SU-DHL-6 (cell line): ENCODE data around the gene CLK4.

Source experiments
- H2AFZ ChIP-seq: fragments of 200-600 bp; sonication (generic); 2 replicates; pipeline ENCODE4 v1.6.1; 2014; ENCODE audit warnings: low read depth, mild to moderate bottlenecking, moderate library complexity, mixed read lengths, antibody characterized with exemption, low read length; ENCODE audit not compliant: severe bottlenecking
- H3F3A ChIP-seq: fragments of 200-600 bp; shearing (Covaris generic); 2 replicates; pipeline ENCODE4 v1.6.0; 2016; ENCODE audit warnings: antibody characterized with exemption, mild to moderate bottlenecking; ENCODE audit not compliant: insufficient read depth
- H3K27ac ChIP-seq: fragments of 200-600 bp; sonication (generic); 2 replicates; pipeline ENCODE4 v1.5.1; 2016; ENCODE audit warnings: low read depth, mild to moderate bottlenecking, low read length, moderate library complexity, mixed read lengths
- H3K27me3 ChIP-seq: fragments of 200-600 bp; sonication (generic), shearing (Covaris generic); 2 replicates; pipeline ENCODE4 v1.6.0; 2014; ENCODE audit warnings: mild to moderate bottlenecking, low read length
- H3K36me3 ChIP-seq: fragments of 200-600 bp; sonication (generic); 2 replicates; pipeline ENCODE4 v1.6.1; 2014; ENCODE audit warnings: mild to moderate bottlenecking, low read length, mixed read lengths
- H3K4me2 ChIP-seq: fragments of 300-600, 200-600 bp; shearing (Covaris generic), sonication (generic); 2 replicates; pipeline ENCODE4 v1.6.0; 2014; ENCODE audit warnings: low read length, low read depth, mild to moderate bottlenecking; ENCODE audit not compliant: poor library complexity, severe bottlenecking
- H3K4me3 ChIP-seq: fragments of 200-600 bp; sonication (generic); 2 replicates; pipeline ENCODE4 v1.5.1; 2014; ENCODE audit warnings: antibody characterized with exemption, low read length, mild to moderate bottlenecking, mixed read lengths; ENCODE audit not compliant: insufficient read depth, poor library complexity, severe bottlenecking
- H3K79me2 ChIP-seq: fragments of 200-600 bp; sonication (generic); 2 replicates; pipeline ENCODE4 v1.6.1; 2014; ENCODE audit warnings: mild to moderate bottlenecking, low read length, moderate library complexity; ENCODE audit not compliant: insufficient read depth
- H3K9ac ChIP-seq: fragments of 200-600 bp; sonication (generic); 2 replicates; pipeline ENCODE4 v1.7.0; 2014; ENCODE audit warnings: mild to moderate bottlenecking, low read length
- H3K9me2 ChIP-seq: fragments of 200-600 bp; sonication (generic); replicated peaks from 2 replicates; pipeline ENCODE4 v1.6.1; 2014; ENCODE audit warnings: low read length; ENCODE audit not compliant: insufficient read depth
- H3K9me3 ChIP-seq: fragments of 200-600 bp; sonication (generic); 2 replicates; pipeline ENCODE4 v1.6.1; 2014; ENCODE audit warnings: low read length, mixed read lengths; ENCODE audit not compliant: insufficient read depth
- H4K20me1 ChIP-seq: fragments of 200-600 bp; sonication (generic); 2 replicates; pipeline ENCODE4 v1.6.1; 2014; ENCODE audit warnings: low read depth, mild to moderate bottlenecking, antibody characterized with exemption, low read length, moderate library complexity, mixed read lengths
- EZH2phosphoT487 ChIP-seq: fragments of 200-600 bp; sonication (generic), shearing (Covaris generic); conservative IDR thresholded peaks from 2 replicates; pipeline ENCODE4 v1.6.1; 2018; ENCODE audit warnings: mild to moderate bottlenecking, antibody characterized with exemption, low read length, moderate library complexity, mixed read lengths
- TF ChIP-seq, protein P1 (sequence below): fragments of 200-600 bp; sonication (generic); IDR thresholded peaks from one replicate; pipeline ENCODE4 v1.5.1; 2017; ENCODE audit warnings: antibody characterized with exemption, mild to moderate bottlenecking, low read length, moderate library complexity; ENCODE audit not compliant: insufficient read depth, poor library complexity, severe bottlenecking

CLK4 gene

DNA sequence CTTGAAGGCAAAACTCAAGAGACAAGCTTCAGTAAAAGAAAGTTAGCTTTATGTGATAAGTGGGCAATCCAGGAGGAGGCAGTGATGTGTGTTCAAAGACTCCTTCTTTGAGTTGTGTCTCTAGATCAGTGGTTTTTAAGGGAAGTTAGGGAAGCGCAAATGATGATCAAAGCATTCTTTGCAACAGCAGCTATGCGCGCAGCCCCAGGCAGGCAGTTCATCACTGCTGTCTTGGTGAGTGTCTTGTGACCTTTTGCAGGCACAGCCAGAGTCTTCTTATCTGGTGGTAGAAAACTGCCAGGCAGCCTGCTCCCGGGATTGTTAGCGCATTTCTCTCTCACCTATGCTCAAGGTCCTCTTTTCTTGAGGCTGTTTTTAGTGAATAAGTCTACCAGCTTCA lies 40.3 kb upstream of the CLK4 start:
- H2AFZ ChIP-seq, result no peak overlapping the region

DNA sequence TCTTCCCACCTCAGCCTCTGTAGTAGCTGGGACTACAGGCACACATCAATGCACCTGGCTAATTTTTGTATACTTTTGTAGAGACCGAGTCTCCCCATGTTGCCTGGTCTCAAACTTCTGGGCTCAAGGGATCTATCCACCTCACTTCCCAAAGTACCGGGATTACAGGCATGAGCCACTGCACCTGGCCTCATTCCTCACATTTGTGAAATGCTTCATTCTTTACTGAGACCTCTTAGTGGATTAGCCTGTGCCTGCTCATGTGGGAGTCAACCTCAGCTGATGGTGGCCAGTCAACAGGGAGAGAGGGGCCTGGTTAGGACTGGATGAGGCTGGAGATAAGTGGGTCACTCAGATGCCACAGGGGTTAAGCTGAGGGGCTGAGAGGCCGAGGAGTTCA lies 37.3 kb upstream of the CLK4 start:
- no peaks in the 10 kb centered on the region for H3K79me2 ChIP-seq
- TF ChIP-seq, protein P1, sequence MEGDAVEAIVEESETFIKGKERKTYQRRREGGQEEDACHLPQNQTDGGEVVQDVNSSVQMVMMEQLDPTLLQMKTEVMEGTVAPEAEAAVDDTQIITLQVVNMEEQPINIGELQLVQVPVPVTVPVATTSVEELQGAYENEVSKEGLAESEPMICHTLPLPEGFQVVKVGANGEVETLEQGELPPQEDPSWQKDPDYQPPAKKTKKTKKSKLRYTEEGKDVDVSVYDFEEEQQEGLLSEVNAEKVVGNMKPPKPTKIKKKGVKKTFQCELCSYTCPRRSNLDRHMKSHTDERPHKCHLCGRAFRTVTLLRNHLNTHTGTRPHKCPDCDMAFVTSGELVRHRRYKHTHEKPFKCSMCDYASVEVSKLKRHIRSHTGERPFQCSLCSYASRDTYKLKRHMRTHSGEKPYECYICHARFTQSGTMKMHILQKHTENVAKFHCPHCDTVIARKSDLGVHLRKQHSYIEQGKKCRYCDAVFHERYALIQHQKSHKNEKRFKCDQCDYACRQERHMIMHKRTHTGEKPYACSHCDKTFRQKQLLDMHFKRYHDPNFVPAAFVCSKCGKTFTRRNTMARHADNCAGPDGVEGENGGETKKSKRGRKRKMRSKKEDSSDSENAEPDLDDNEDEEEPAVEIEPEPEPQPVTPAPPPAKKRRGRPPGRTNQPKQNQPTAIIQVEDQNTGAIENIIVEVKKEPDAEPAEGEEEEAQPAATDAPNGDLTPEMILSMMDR, result no peak
- TF ChIP-seq EZH2phosphoT487, result no peak
- no peaks in the 10 kb centered on the region for H3K36me3 ChIP-seq
- H3K9ac ChIP-seq, result no peak overlapping the region
- no peak overlapping the region for H3K27ac ChIP-seq
- no peaks in the 10 kb centered on the region for H3K27me3 ChIP-seq
- no peak overlapping the region for H3K4me3 ChIP-seq
- no peaks in the 10 kb centered on the region for H3F3A ChIP-seq
- no peaks in the 10 kb centered on the region for H3K9me3 ChIP-seq
- H3K4me2 ChIP-seq, result no peak overlapping the region
- H2AFZ ChIP-seq, result no peak overlapping the region
- H3K9me2 ChIP-seq, result no peaks in the 10 kb centered on the region
- H4K20me1 ChIP-seq, result no peaks in the 10 kb centered on the region

More for the DNA sequence above, 40.3 kb upstream of the CLK4 start:
- H3K9me3 ChIP-seq, result no peaks in the 10 kb centered on the region
- no peaks in the 10 kb centered on the region for H3K36me3 ChIP-seq
- no peak overlapping the region for H3K4me3 ChIP-seq
- H3K9me2 ChIP-seq, result no peaks in the 10 kb centered on the region
- no peaks in the 10 kb centered on the region for H4K20me1 ChIP-seq
- H3F3A ChIP-seq, result no peaks in the 10 kb centered on the region
- no peak overlapping the region for H3K27ac ChIP-seq
- H3K27me3 ChIP-seq, result no peaks in the 10 kb centered on the region
- H3K9ac ChIP-seq, result no peak overlapping the region
- no peaks in the 10 kb centered on the region for H3K79me2 ChIP-seq
- no peak for TF ChIP-seq EZH2phosphoT487
- TF ChIP-seq, protein P1, result no peak
- no peak overlapping the region for H3K4me2 ChIP-seq

DNA sequence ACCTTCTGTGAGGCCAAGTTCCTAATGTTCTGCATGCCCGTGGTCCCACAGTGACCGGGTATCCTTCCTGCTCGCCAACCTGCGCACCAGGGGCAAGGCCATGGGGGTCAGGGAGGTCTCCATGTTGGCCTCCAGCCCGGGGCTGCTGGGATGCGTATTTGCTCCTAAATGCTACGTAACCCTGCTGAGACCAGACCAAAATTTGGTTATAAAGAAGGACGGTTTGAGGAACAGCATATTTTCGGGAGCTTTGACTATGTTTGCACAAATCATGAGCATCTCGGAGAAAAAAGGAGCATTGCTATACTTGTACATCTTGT lies 35.7 kb upstream of the CLK4 start:
- H3K4me3 ChIP-seq, result no peak overlapping the region
- no peaks in the 10 kb centered on the region for H4K20me1 ChIP-seq
- TF ChIP-seq, protein P1, result no peak
- TF ChIP-seq EZH2phosphoT487, result no peak
- no peak overlapping the region for H3K9ac ChIP-seq
- H3K9me3 ChIP-seq, result no peaks in the 10 kb centered on the region
- no peak overlapping the region for H3K4me2 ChIP-seq
- no peaks in the 10 kb centered on the region for H3K27me3 ChIP-seq
- H2AFZ ChIP-seq, result no peak overlapping the region
- no peaks in the 10 kb centered on the region for H3K36me3 ChIP-seq
- no peaks in the 10 kb centered on the region for H3K9me2 ChIP-seq
- no peak overlapping the region for H3K27ac ChIP-seq
- no peaks in the 10 kb centered on the region for H3F3A ChIP-seq
- no peaks in the 10 kb centered on the region for H3K79me2 ChIP-seq

DNA sequence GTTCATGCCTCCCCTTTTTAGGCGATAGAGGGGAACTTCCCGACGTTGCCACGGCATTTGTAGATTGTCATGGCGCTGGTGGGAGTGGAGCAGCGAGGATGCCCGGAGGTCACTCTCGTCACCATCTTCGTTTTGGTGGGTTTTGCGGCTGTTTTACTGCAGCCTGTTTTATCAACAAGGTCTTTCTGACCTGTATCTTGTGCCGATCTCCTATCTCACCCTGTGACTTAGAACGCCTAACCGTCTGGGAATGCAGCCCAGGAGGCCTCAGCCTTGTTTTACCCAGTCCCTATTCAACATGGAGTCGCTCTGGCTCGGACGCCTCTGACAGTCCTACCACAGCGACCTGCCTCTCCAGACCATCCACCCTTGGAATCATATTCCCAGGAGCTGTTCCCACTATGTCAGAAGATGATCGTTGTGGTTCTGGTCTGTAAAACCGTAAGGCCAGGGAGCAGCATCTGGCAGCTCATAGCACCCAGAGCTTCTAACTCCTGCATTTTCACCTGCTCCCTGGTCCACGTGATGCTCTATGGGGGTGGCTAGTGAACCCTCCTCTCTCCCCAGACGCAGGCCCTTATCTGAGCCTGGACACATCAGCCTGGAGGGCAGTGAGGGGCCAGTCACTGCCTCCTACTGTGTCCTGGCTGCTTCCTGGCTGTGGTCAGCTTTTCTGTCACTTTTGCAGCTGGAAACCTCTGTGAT lies 35.1 kb upstream of the CLK4 start:
- Histone ChIP-seq H3K9me3 (no peaks in the 10 kb centered on the region), H4K20me1 (no peaks in the 10 kb centered on the region), H3K27ac (no peak overlapping the region), H3K4me3 (no peak overlapping the region), H3F3A (no peaks in the 10 kb centered on the region), H3K9me2 (no peaks in the 10 kb centered on the region), H3K79me2 (no peaks in the 10 kb centered on the region), H3K27me3 (no peaks in the 10 kb centered on the region), H3K36me3 (no peaks in the 10 kb centered on the region), H3K4me2 (no peak overlapping the region), H2AFZ (no peak overlapping the region), H3K9ac (no peak overlapping the region)
- TF ChIP-seq, protein P1, result no peak
- no peak for TF ChIP-seq EZH2phosphoT487
